ENCODE data around the gene CELF4.

DNA sequence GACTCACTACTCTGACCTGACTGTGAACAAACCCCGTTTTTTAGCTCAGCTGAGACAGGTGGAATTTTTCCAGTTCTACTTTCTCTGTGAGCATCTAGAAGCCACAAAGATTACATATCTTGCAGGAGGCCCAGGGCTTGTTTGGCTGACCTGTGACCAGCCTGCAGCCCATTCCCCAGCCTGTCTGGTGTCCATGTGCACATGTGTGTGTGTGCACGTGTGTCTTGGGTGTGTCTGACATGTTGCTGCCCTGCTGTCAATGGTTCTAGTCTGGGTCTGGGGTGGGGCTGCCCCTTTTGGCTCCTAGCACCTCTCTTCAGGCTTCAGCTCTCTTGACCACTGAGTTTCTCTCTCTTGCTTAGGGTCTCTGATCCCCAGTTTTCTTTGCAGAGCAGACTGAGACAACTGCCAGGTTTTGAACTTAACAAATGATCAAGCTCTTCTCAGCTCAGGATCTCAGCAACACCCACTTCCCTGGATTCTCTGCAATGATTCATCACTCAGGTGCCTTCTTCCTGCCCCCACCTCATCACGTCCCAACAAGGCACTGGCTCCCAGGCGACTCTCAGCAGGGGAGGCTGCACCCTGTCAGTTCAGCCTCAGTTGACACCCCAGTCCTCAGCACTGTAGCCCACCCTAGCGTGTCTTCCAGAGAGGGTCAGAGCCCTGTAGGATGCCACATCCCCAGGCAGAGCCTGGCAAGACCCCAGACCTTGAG, 130.3 kb downstream of the CELF4 start:
- TF ChIP-seq, protein P1, sequence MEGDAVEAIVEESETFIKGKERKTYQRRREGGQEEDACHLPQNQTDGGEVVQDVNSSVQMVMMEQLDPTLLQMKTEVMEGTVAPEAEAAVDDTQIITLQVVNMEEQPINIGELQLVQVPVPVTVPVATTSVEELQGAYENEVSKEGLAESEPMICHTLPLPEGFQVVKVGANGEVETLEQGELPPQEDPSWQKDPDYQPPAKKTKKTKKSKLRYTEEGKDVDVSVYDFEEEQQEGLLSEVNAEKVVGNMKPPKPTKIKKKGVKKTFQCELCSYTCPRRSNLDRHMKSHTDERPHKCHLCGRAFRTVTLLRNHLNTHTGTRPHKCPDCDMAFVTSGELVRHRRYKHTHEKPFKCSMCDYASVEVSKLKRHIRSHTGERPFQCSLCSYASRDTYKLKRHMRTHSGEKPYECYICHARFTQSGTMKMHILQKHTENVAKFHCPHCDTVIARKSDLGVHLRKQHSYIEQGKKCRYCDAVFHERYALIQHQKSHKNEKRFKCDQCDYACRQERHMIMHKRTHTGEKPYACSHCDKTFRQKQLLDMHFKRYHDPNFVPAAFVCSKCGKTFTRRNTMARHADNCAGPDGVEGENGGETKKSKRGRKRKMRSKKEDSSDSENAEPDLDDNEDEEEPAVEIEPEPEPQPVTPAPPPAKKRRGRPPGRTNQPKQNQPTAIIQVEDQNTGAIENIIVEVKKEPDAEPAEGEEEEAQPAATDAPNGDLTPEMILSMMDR (conservative IDR thresholded peaks at IDR 0.05; ENCODE audit: low read depth, low read length) = no peak
- TF ChIP-seq RAD21 (IDR thresholded peaks at IDR 0.05; ENCODE audit: low read length) (no peak), RFX5 (IDR thresholded peaks at IDR 0.05; ENCODE audit: low read depth, low read length) (no peak), FOS (IDR thresholded peaks at IDR 0.05; ENCODE audit: low read depth, low read length) (no peak), MAFK (IDR thresholded peaks at IDR 0.05; ENCODE audit: low read depth, low read length) (no peak), POLR2A (IDR thresholded peaks at IDR 0.05; ENCODE audit: low read depth, low read length) (no peak), CEBPB (IDR thresholded peaks at IDR 0.05; ENCODE audit: low read depth, low read length) (no peak), CHD1 (IDR thresholded peaks at IDR 0.05; ENCODE audit: low read depth, low read length) (no peak), MXI1 (IDR thresholded peaks at IDR 0.05; ENCODE audit: borderline replicate concordance, low read depth, low read length) (no peak), SMC3 (IDR thresholded peaks at IDR 0.05; ENCODE audit: low read depth, low read length) (no peak)
- TF ChIP-seq, protein P2, sequence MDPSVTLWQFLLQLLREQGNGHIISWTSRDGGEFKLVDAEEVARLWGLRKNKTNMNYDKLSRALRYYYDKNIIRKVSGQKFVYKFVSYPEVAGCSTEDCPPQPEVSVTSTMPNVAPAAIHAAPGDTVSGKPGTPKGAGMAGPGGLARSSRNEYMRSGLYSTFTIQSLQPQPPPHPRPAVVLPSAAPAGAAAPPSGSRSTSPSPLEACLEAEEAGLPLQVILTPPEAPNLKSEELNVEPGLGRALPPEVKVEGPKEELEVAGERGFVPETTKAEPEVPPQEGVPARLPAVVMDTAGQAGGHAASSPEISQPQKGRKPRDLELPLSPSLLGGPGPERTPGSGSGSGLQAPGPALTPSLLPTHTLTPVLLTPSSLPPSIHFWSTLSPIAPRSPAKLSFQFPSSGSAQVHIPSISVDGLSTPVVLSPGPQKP (IDR thresholded peaks at IDR 0.05; ENCODE audit: borderline replicate concordance, low read depth, low read length) = no peak
